PC-9 (cell line): ENCODE results near the gene BPIFB3. TPM values are rescaled to one million over a fixed set of nuclear protein-coding genes. Genes with fewer than 3 reads are reported as not detected.

ENCODE experiments used
- BruUV-seq: library from RNA; stranded (reverse); fragments of 400-500 nt; replicated peaks from 2 replicates; lab custom pipeline; 2021; lab: Mats Ljungman, UMichigan
- CTCF ChIA-PET: fragments of 300-600 bp; sonication (Branson Sonifier 250); formaldehyde crosslinking; loops from one replicate; lab custom pipeline; 2022; ENCODE audit warnings: antibody characterized with exemption; lab: Charles Lee
- POLR2A ChIA-PET: fragments of 300-600 bp; sonication (Branson Sonifier 250); formaldehyde crosslinking; loops from one replicate; lab custom pipeline; 2022; ENCODE audit warnings: antibody characterized with exemption; ENCODE audit not compliant: unreplicated experiment; lab: Charles Lee
- DNase-seq, 2 experiments: peaks; one replicate each; pipeline versions ENCODE4 v3.0.0 to v3.0.0-alpha.2; 2015 to 2022; ENCODE audit warnings: mixed read lengths in 1 of 2
- H2AFZ ChIP-seq: fragments of 200-600 bp; sonication (generic); 2 replicates; pipeline ENCODE4 v1.8.1; 2017; ENCODE audit warnings: antibody characterized with exemption
- H3F3A ChIP-seq: fragments of 200-600 bp; sonication (generic); 2 replicates; pipeline ENCODE4 v1.8.1; 2017; ENCODE audit warnings: antibody characterized with exemption, mild to moderate bottlenecking, low read depth; ENCODE audit not compliant: insufficient read depth
- H3K27ac ChIP-seq: fragments of 200-600 bp; sonication (generic); 2 replicates; pipeline ENCODE4 v1.6.1; 2016; ENCODE audit warnings: mixed run types
- H3K27me3 ChIP-seq: fragments of 200-600 bp; sonication (generic); 2 replicates; pipeline ENCODE4 v1.6.1; 2016; ENCODE audit warnings: low read depth, mixed run types; ENCODE audit not compliant: insufficient read depth
- H3K36me3 ChIP-seq: fragments of 200-600 bp; sonication (generic); 2 replicates; pipeline ENCODE4 v1.6.1; 2016; ENCODE audit warnings: low read depth, mixed run types
- H3K4me1 ChIP-seq: fragments of 200-600 bp; sonication (generic); replicated peaks from 2 replicates; pipeline ENCODE4 v1.6.1; 2016; ENCODE audit warnings: mixed run types; ENCODE audit not compliant: insufficient read depth
- H3K4me2 ChIP-seq: fragments of 200-600 bp; sonication (generic); 2 replicates; pipeline ENCODE4 v1.6.1; 2017; ENCODE audit warnings: mixed run types
- H3K4me3 ChIP-seq: fragments of 200-600 bp; sonication (generic); 2 replicates; pipeline ENCODE4 v1.6.1; 2016; ENCODE audit warnings: mixed run types
- H3K79me2 ChIP-seq: fragments of 200-600 bp; sonication (generic); 2 replicates; pipeline ENCODE4 v1.6.1; 2017; ENCODE audit warnings: low read depth, mixed run types
- H3K9me2 ChIP-seq: fragments of 200-600 bp; sonication (generic); 2 replicates; pipeline ENCODE4 v1.8.1; 2017; ENCODE audit warnings: mild to moderate bottlenecking; ENCODE audit not compliant: insufficient read depth
- H3K9me3 ChIP-seq: fragments of 200-600 bp; sonication (generic); 2 replicates; pipeline ENCODE4 v1.8.1; 2016; ENCODE audit warnings: low read depth; ENCODE audit not compliant: insufficient read depth
- H4K20me1 ChIP-seq: fragments of 200-600 bp; sonication (generic); 2 replicates; pipeline ENCODE4 v1.8.1; 2017; ENCODE audit not compliant: insufficient read depth
- EZH2 ChIP-seq: fragments of 200-600 bp; sonication (generic); IDR thresholded peaks from 2 replicates; pipeline ENCODE4 v1.8.0; 2017; ENCODE audit warnings: antibody characterized with exemption, low read depth
- intact Hi-C: fragments of 100-400 bp; cut with micrococcal nuclease; formaldehyde crosslinking; loops from one replicate; pipeline ENCODE4 v1.10.0; 2022; ENCODE audit not compliant: unreplicated experiment
- total RNA-seq: library from RNA; stranded (reverse); gene quantifications from 2 replicates; pipeline ENCODE4 v1.2.3, GENCODE V29; 2021
- TF ChIP-seq, protein P1 (sequence below): fragments of 200-600 bp; sonication (generic); conservative IDR thresholded peaks from 2 replicates; pipeline ENCODE4 v1.6.1; 2017; ENCODE audit warnings: mixed run types, antibody characterized with exemption, mild to moderate bottlenecking, moderate library complexity

The BPIFB3 gene
- total RNA-seq, 1 experiment from 2014 or later: not detected

DNA sequence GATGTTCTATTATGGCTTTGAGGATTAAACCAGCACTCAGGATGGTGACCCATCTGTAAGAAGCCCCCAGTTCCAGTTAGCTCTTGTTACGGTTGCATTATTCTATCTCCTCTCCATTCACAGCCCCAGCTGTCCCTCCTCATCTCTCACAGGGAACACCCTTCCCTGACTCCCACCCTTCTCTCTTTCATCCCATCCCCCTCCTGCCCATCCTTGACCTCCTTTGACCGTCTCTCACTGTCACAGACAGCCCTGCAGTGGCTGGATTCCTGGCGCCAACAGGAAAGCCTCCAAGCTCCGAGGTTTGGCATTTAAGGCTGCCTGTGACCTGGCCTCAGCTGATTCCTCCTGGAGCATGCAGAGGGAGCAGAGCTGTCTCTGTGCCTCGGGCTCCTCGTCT, 21.6 kb downstream of the BPIFB3 start:
- no peak overlapping the region for H3K27ac ChIP-seq
- DNase-seq: no peak
- BruUV-seq: no TSS peak
- no peak overlapping the region for H3K4me3 ChIP-seq
- no peaks in the 10 kb centered on the region for H3K9me2 ChIP-seq
- ChIA-PET CTCF (no interaction called here), POLR2A (no interaction called here)
- peaks cover under 1% of the 10 kb centered on the region; the same call in 1 of the 2 replicates for H4K20me1 ChIP-seq
- H3K79me2 ChIP-seq: no peaks in the 10 kb centered on the region
- H3K36me3 ChIP-seq: no peaks in the 10 kb centered on the region
- no peak for TF ChIP-seq EZH2
- TF ChIP-seq, protein P1, sequence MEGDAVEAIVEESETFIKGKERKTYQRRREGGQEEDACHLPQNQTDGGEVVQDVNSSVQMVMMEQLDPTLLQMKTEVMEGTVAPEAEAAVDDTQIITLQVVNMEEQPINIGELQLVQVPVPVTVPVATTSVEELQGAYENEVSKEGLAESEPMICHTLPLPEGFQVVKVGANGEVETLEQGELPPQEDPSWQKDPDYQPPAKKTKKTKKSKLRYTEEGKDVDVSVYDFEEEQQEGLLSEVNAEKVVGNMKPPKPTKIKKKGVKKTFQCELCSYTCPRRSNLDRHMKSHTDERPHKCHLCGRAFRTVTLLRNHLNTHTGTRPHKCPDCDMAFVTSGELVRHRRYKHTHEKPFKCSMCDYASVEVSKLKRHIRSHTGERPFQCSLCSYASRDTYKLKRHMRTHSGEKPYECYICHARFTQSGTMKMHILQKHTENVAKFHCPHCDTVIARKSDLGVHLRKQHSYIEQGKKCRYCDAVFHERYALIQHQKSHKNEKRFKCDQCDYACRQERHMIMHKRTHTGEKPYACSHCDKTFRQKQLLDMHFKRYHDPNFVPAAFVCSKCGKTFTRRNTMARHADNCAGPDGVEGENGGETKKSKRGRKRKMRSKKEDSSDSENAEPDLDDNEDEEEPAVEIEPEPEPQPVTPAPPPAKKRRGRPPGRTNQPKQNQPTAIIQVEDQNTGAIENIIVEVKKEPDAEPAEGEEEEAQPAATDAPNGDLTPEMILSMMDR: no peak
- H3K4me1 ChIP-seq: no peaks in the 10 kb centered on the region
- no peak overlapping the region for H2AFZ ChIP-seq
- H3F3A ChIP-seq: no peaks in the 10 kb centered on the region
- no peak overlapping the region for H3K4me2 ChIP-seq
- H3K27me3 ChIP-seq: peaks cover 55% of the 10 kb centered on the region
- intact Hi-C loops: no loop called here
- H3K9me3 ChIP-seq: no peaks in the 10 kb centered on the region

DNA sequence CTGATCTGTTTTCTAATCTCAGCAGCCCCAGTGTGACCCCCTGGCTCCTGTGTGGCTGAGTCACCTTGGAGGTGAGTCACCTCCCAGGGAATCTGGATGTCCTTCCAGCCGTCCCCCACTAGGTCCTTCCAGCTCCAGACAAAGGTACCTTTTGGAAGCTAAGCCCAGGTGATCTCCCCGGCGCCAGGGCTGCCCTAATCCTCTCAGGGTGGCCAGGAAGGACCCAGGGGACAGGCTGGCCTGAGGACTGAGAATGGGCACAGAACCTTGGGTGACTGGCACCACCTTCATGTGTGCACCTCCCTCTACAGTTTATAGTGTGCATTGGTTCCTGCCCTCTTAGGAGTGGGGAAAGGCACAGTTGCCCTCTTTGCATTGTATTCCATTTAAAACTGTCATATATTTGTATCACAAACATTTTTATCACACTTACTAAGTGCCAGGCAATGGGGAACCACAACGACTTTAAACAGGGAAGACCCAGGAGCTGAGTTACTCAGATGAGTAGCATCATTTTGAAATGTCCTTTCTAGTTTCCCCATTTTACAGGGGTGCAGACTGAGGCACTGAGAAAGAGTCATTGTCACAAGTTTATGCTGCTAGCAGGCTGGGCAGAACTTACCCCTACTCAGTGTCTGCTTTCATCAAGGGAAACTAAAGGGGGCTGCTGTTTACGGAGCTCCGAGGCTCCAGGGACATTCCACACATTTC, 23.1 kb downstream of the BPIFB3 start:
- no peak overlapping the region for H3K4me3 ChIP-seq
- no peaks in the 10 kb centered on the region for H3F3A ChIP-seq
- BruUV-seq: no TSS peak
- peaks cover 57% of the 10 kb centered on the region for H3K27me3 ChIP-seq
- POLR2A ChIA-PET: no interaction called here
- no peak overlapping the region for H2AFZ ChIP-seq
- no peak for DNase-seq
- H3K36me3 ChIP-seq: no peaks in the 10 kb centered on the region
- CTCF ChIA-PET: no interaction called here
- no peak overlapping the region for H3K27ac ChIP-seq
- no peaks in the 10 kb centered on the region for H3K9me3 ChIP-seq
- intact Hi-C loops: no loop called here
- H3K9me2 ChIP-seq: no peaks in the 10 kb centered on the region
- H3K4me1 ChIP-seq: no peaks in the 10 kb centered on the region
- peaks cover 4% of the 10 kb centered on the region; the same call in 1 of the 2 replicates for H4K20me1 ChIP-seq
- H3K79me2 ChIP-seq: no peaks in the 10 kb centered on the region
- TF ChIP-seq, protein P1: peak; percentile 59
- no peak for TF ChIP-seq EZH2
- no peak overlapping the region for H3K4me2 ChIP-seq

DNA sequence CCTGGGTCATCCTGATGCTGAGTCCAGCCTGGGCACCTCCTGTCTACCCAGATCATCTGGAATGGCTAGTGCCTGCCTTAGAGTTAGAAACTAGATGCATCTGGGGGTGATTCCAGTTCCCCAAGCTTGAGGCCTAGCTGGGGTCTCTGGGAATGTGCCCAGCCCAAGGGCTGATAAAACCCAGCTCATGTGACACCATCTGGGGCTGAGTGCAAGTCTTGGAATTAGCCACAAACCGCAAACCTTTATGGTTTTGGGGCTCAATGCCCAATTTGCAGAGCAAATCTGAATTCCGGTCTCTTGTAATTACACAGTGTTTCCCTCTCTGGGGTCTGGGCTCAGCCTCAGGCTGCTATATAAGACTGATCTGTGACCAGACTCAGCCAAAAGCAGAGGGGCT, 25.6 kb downstream of the BPIFB3 start, which contains the start of gene BPIFB4:
Gene BPIFB4 (plus strand): TSS at position 385 of the 400 bp plus-strand sequence. CDS start 1,884 bp downstream, outside the sequence.
- H3K9me3 ChIP-seq: no peaks in the 10 kb centered on the region
- no TSS peak for BruUV-seq
- no peak within 1 kb of the TSS for H3K4me3 ChIP-seq
- ChIA-PET CTCF (no interaction called here), POLR2A (no interaction called here)
- TF ChIP-seq EZH2: no peak
- TF ChIP-seq, protein P1: no peak
- no peak within 1 kb of the TSS for H2AFZ ChIP-seq
- intact Hi-C loops: no loop called here
- no peak for DNase-seq
- H3K27ac ChIP-seq: no peak within 1 kb of the TSS
- H3K27me3 ChIP-seq: peaks cover 57% of the 10 kb centered on the region
- H3K79me2 ChIP-seq: no peaks in the 10 kb centered on the region
- H4K20me1 ChIP-seq: peaks cover 4% of the 10 kb centered on the region; the same call in 1 of the 2 replicates
- H3F3A ChIP-seq: no peaks in the 10 kb centered on the region
- H3K4me1 ChIP-seq: no peaks in the 10 kb centered on the region
- no peak within 1 kb of the TSS for H3K4me2 ChIP-seq
- no peaks in the 10 kb centered on the region for H3K9me2 ChIP-seq
- H3K36me3 ChIP-seq: no peaks in the 10 kb centered on the region
